ENCODE measurements around the gene GK.
"Not testable (repeated sequence)": the region's sequence is repeated elsewhere in the genome, so short reads cannot be mapped to it uniquely, and the experiment has no call there.

Gene GK

GRCh38 chrX:30652527-30653414, 452 bp upstream of the GK start:
- peak; percentile 81 to 91 (median 86) for DNase-seq (ENCODE audit: low read depth in 2 of 3, low spot score in 1 of 3)

- DNase-seq (ENCODE audit: low read depth in 2 of 3, low spot score in 1 of 3), result not testable (repeated sequence)
Measured at GRCh38 chrX:30654386-30654785, 1.2 kb downstream of the GK start.

GRCh38 chrX:30654989-30655607, 1.9 kb downstream of the GK start:
- no peak for DNase-seq (ENCODE audit: low read depth in 2 of 3, low spot score in 1 of 3)

GRCh38 chrX:30655991-30656390, 2.8 kb downstream of the GK start:
- DNase-seq (ENCODE audit: low read depth in 2 of 3, low spot score in 1 of 3), result no peak

GRCh38 chrX:30657196-30658161, 4.3 kb downstream of the GK start:
- DNase-seq (ENCODE audit: low read depth in 2 of 3, low spot score in 1 of 3), result no peak

GRCh38 chrX:30659421-30659820, 6.2 kb downstream of the GK start:
- DNase-seq (ENCODE audit: low read depth in 2 of 3, low spot score in 1 of 3), result no peak

- no peak for DNase-seq (ENCODE audit: low read depth in 2 of 3, low spot score in 1 of 3)
Measured at GRCh38 chrX:30661228-30661627, 8.0 kb downstream of the GK start.

- no peak for DNase-seq (ENCODE audit: low read depth in 2 of 3, low spot score in 1 of 3)
Measured at GRCh38 chrX:30663322-30663721, 10.1 kb downstream of the GK start.

GRCh38 chrX:30665471-30665870, 12.2 kb downstream of the GK start:
- DNase-seq (ENCODE audit: low read depth in 2 of 3, low spot score in 1 of 3), result no peak

GRCh38 chrX:30666094-30666493, 12.9 kb downstream of the GK start:
- DNase-seq (ENCODE audit: low read depth in 2 of 3, low spot score in 1 of 3), result no peak

- DNase-seq (ENCODE audit: low read depth in 2 of 3, low spot score in 1 of 3), result no peak
Measured at GRCh38 chrX:30668581-30668980, 15.4 kb downstream of the GK start.

- DNase-seq (ENCODE audit: low read depth in 2 of 3, low spot score in 1 of 3), result not testable (repeated sequence)
Measured at GRCh38 chrX:30671189-30671588, 18.0 kb downstream of the GK start.

- DNase-seq (ENCODE audit: low read depth in 2 of 3, low spot score in 1 of 3), result no peak
Measured at GRCh38 chrX:30673127-30673796, 20.0 kb downstream of the GK start.

GRCh38 chrX:30673884-30674598, 20.8 kb downstream of the GK start:
- no peak for DNase-seq (ENCODE audit: low read depth in 2 of 3, low spot score in 1 of 3)

GRCh38 chrX:30674799-30675198, 21.6 kb downstream of the GK start:
- DNase-seq (ENCODE audit: low read depth in 2 of 3, low spot score in 1 of 3), result no peak

GRCh38 chrX:30679369-30679768, 26.1 kb downstream of the GK start:
- DNase-seq (ENCODE audit: low read depth in 2 of 3, low spot score in 1 of 3), result no peak

- DNase-seq (ENCODE audit: low read depth in 2 of 3, low spot score in 1 of 3), result no peak
Measured at GRCh38 chrX:30680618-30681017, 27.4 kb downstream of the GK start.

- no peak for DNase-seq (ENCODE audit: low read depth in 2 of 3, low spot score in 1 of 3)
Measured at GRCh38 chrX:30688641-30689040, 35.4 kb downstream of the GK start.

- DNase-seq (ENCODE audit: low read depth in 2 of 3, low spot score in 1 of 3), result no peak
Measured at GRCh38 chrX:30689116-30689515, 35.9 kb downstream of the GK start.

- DNase-seq (ENCODE audit: low read depth in 2 of 3, low spot score in 1 of 3), result no peak
Measured at GRCh38 chrX:30690330-30690729, 37.1 kb downstream of the GK start.

Data from stimulated activated CD4-positive, alpha-beta T cell treated with anti-CD3 and anti-CD28 coated beads, Interleukin-12 subunit alpha, Interleukin-12 subunit beta, amount 100 ng/mL, for 48 hours (primary cell).